Stromal cell of bone marrow (primary cell): ENCODE data around the gene OVCH2.
"Not testable (repeated sequence)": the region's sequence is repeated elsewhere in the genome, so short reads cannot be mapped to it uniquely, and the experiment has no call there.

Source experiments
- DNase-seq: peaks from one replicate; pipeline ENCODE4 v3.0.0-alpha.2; 2012; ENCODE audit warnings: low read depth

The OVCH2 gene

GRCh38 chr11:7706377-7706776 lies at the start of gene OVCH2:
Gene OVCH2 (minus strand): TSS chr11:7706477. CDS start chr11:7706394, 83 bp downstream.
- no peak for DNase-seq

- DNase-seq, result no peak
Observed at GRCh38 chr11:7749456-7749855, 43.2 kb upstream of the OVCH2 start.

- DNase-seq, result not testable (repeated sequence)
Observed at GRCh38 chr11:7734767-7735166, 28.5 kb upstream of the OVCH2 start.

- no peak for DNase-seq
Observed at GRCh38 chr11:7714786-7715185, 8.5 kb upstream of the OVCH2 start.

- no peak for DNase-seq
Observed at GRCh38 chr11:7703740-7704139, 2.5 kb downstream of the OVCH2 start.

- DNase-seq, result no peak
Observed at GRCh38 chr11:7696424-7696823, 9.9 kb downstream of the OVCH2 start.

- no peak for DNase-seq
Observed at GRCh38 chr11:7694235-7694634, 12.0 kb downstream of the OVCH2 start.

- no peak for DNase-seq
Observed at GRCh38 chr11:7692426-7692825, 13.9 kb downstream of the OVCH2 start.

GRCh38 chr11:7691759-7692350 lies 14.4 kb downstream of the OVCH2 start:
- no peak for DNase-seq

GRCh38 chr11:7690648-7691047 lies 15.6 kb downstream of the OVCH2 start:
- DNase-seq, result no peak

GRCh38 chr11:7689239-7689638 lies 17.0 kb downstream of the OVCH2 start:
- DNase-seq, result no peak

GRCh38 chr11:7688238-7688826 lies 17.9 kb downstream of the OVCH2 start:
- DNase-seq, result no peak

GRCh38 chr11:7687386-7687785 lies 18.9 kb downstream of the OVCH2 start:
- DNase-seq, result no peak

- DNase-seq, result no peak
Observed at GRCh38 chr11:7686761-7687160, 19.5 kb downstream of the OVCH2 start.

GRCh38 chr11:7683571-7683970 lies 22.7 kb downstream of the OVCH2 start:
- DNase-seq, result no peak

GRCh38 chr11:7677796-7678201 lies 28.5 kb downstream of the OVCH2 start:
- no peak for DNase-seq

- no peak for DNase-seq
Observed at GRCh38 chr11:7677071-7677470, 29.2 kb downstream of the OVCH2 start.

- no peak for DNase-seq
Observed at GRCh38 chr11:7675631-7676030, 30.6 kb downstream of the OVCH2 start.

GRCh38 chr11:7673724-7674434 lies 32.4 kb downstream of the OVCH2 start:
- no peak for DNase-seq

GRCh38 chr11:7672960-7673723 lies 33.1 kb downstream of the OVCH2 start, which contains the start of gene CYB5R2:
Gene CYB5R2 (minus strand): TSS chr11:7673500. CDS start chr11:7672825, 675 bp downstream.
- no peak for DNase-seq

GRCh38 chr11:7672276-7672959 lies 33.9 kb downstream of the OVCH2 start:
- no peak for DNase-seq
